ENCODE results near the gene PXN.

DNA sequence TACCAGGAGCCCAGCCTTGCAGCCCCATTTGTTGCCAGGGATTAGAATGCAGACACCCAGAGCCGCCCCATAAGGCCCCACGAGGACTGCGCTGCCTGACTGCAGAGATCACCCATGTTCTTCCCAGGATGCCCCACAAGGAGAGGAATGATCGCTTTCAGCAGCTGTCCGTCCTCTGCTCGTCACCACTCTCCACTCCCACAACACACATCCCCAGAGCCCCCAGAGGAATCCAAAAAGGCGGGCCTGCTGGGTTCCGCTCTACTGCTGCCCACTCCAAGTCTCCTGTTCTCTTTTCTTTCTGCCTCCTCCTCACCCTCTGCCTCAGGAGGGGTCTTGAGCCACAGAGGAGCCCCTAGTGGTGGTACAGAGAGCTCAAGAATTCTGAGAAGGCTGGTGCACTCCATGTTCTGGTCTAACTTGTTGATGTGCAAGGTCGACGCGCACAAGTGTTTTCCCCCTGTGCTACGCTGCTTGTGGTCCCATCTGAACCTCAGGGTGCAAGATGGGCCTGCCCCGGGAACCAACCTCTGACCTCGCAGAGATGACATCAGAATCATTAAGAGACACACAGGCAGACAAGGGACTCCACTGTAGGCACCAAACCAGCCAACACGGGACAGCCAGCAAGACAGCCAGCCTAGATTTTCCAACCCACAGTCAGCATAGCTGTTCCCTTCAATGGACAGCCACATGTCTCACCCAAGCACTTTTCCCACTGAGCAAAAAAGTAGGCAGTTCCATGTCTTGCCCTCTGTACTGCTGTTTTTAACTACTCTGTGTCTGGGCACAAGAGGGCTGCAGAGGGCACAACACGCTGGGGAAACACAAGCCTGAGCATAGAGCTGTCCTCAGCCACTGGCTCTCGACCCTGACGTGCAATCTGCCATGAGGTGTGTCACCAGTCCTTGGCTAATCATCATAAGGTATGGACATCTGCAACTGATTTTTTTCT lies 29.9 kb downstream of the PXN start:
- TF ChIP-seq CTCF (IDR thresholded peaks at IDR 0.05): peak; percentile 58
- TF ChIP-seq EZH2 (IDR thresholded peaks at IDR 0.05): no peak
- TF ChIP-seq EZH2phosphoT487 (IDR thresholded peaks at IDR 0.05): no peak
